COLO829 (cell line): ENCODE measurements around the gene TEX14.

Source experiments
- DNase-seq: peaks from one replicate; pipeline ENCODE4 v3.0.0; 2012; ENCODE audit warnings: low spot score

The TEX14 gene

GRCh38 chr17:58643147-58643546, 48.7 kb downstream of the TEX14 start:
- DNase-seq: no peak

GRCh38 chr17:58641887-58642311, 49.9 kb downstream of the TEX14 start:
- DNase-seq: no peak

- DNase-seq: no peak
These were observed 51.6 kb downstream of the TEX14 start for GRCh38 chr17:58640202-58640601.

GRCh38 chr17:58639681-58640080, 52.2 kb downstream of the TEX14 start:
- DNase-seq: no peak

- no peak for DNase-seq
These were observed 54.8 kb downstream of the TEX14 start for GRCh38 chr17:58637011-58637570.

- DNase-seq: no peak
These were observed 59.2 kb downstream of the TEX14 start for GRCh38 chr17:58632324-58633314.

- peak; percentile 83 for DNase-seq
These were observed 60.1 kb downstream of the TEX14 start for GRCh38 chr17:58631523-58632323.

GRCh38 chr17:58630883-58631522, 60.8 kb downstream of the TEX14 start:
- DNase-seq: no peak

GRCh38 chr17:58626905-58627304, 64.9 kb downstream of the TEX14 start:
- DNase-seq: no peak

- no peak for DNase-seq
These were observed 67.1 kb downstream of the TEX14 start for GRCh38 chr17:58624751-58625150.

- no peak for DNase-seq
These were observed 70.7 kb downstream of the TEX14 start for GRCh38 chr17:58621174-58621573.

- DNase-seq: no peak
These were observed 73.5 kb downstream of the TEX14 start for GRCh38 chr17:58618336-58618735.

GRCh38 chr17:58617563-58617962, 74.3 kb downstream of the TEX14 start:
- no peak for DNase-seq

- DNase-seq: no peak
These were observed 75.8 kb downstream of the TEX14 start for GRCh38 chr17:58615768-58616659.

- no peak for DNase-seq
These were observed 76.9 kb downstream of the TEX14 start for GRCh38 chr17:58614859-58615459.

GRCh38 chr17:58611331-58611730, 80.5 kb downstream of the TEX14 start:
- no peak for DNase-seq

GRCh38 chr17:58606934-58607333, 84.9 kb downstream of the TEX14 start:
- no peak for DNase-seq

- DNase-seq: no peak
These were observed 85.9 kb downstream of the TEX14 start for GRCh38 chr17:58605986-58606385.

GRCh38 chr17:58605470-58605869, 86.4 kb downstream of the TEX14 start:
- no peak for DNase-seq

- DNase-seq: no peak
These were observed 89.9 kb downstream of the TEX14 start for GRCh38 chr17:58601976-58602375.

GRCh38 chr17:58597371-58597770, 94.5 kb downstream of the TEX14 start:
- no peak for DNase-seq
